HL-60 (cell line): ENCODE data around the gene CFAP73.

Source experiments
- DNase-seq, 2 experiments: peaks; one replicate each; pipeline ENCODE4 v3.0.0-alpha.2; 2010 to 2020; ENCODE audit warnings: low read depth in 1 of 2, low spot score in 1 of 2
- H3K27ac ChIP-seq: fragments of 250-450 bp; sonication (Bioruptor Pico); replicated peaks from 2 replicates; pipeline ENCODE4 v1.5.1; 2020; ENCODE audit warnings: mild to moderate bottlenecking, moderate library complexity
- H3K27me3 ChIP-seq: fragments of 250-450 bp; sonication (Bioruptor Pico); 2 replicates; pipeline ENCODE4 v1.5.1; 2021; ENCODE audit warnings: mild to moderate bottlenecking, moderate library complexity; ENCODE audit not compliant: insufficient read depth, poor library complexity, severe bottlenecking
- H3K4me3 ChIP-seq: replicated peaks from 2 replicates; pipeline ENCODE4 v1.5.1; 2011; ENCODE audit warnings: mild to moderate bottlenecking, control low read depth, low read length; ENCODE audit not compliant: insufficient read depth
- GABPA ChIP-seq: IDR thresholded peaks from 2 replicates; pipeline ENCODE4 v1.6.1; 2012; ENCODE audit warnings: low read depth
- POLR2AphosphoS5 ChIP-seq: IDR thresholded peaks from 2 replicates; pipeline ENCODE4 v1.6.1; 2012; ENCODE audit warnings: low read depth
- SPI1 ChIP-seq: IDR thresholded peaks from 2 replicates; pipeline ENCODE4 v1.6.1; 2012; ENCODE audit warnings: low read depth, mild to moderate bottlenecking, borderline replicate concordance
- TF ChIP-seq, protein P1 (sequence below): IDR thresholded peaks from one replicate; pipeline ENCODE4 v1.5.1; 2011; ENCODE audit warnings: low read length, control low read depth, inconsistent platforms; ENCODE audit not compliant: insufficient read depth
- TF ChIP-seq, protein P2 (sequence below): IDR thresholded peaks from 2 replicates; pipeline ENCODE4 v1.6.1; 2012; ENCODE audit warnings: low read depth; ENCODE audit not compliant: insufficient replicate concordance

CFAP73 gene

DNA sequence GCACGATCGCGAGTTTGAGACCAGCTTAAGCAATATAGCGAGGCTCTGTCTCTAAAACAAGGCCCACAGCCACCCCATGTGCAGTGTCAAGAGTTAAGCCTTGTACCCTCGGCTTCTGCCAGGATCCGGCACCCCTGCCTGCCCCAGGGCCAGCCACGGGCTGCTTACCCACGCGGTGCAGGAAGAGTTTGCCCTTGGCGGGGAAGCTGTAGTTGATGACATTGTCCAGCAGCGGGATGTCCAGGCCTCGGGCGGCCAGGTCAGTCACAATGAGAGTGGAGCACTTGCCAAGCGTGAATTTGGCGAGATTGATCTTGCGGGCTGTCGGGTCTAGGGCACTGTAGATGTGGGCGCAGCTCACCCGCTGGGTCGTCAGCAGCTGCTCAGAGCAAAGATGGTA is 22.7 kb downstream of the CFAP73 start:
- Histone ChIP-seq H3K27ac (no peak overlapping the region), H3K27me3 (no peaks in the 10 kb centered on the region), H3K4me3 (no peak overlapping the region)
- TF ChIP-seq SPI1 (no peak), POLR2AphosphoS5 (no peak), GABPA (no peak)
- TF ChIP-seq, protein P1, sequence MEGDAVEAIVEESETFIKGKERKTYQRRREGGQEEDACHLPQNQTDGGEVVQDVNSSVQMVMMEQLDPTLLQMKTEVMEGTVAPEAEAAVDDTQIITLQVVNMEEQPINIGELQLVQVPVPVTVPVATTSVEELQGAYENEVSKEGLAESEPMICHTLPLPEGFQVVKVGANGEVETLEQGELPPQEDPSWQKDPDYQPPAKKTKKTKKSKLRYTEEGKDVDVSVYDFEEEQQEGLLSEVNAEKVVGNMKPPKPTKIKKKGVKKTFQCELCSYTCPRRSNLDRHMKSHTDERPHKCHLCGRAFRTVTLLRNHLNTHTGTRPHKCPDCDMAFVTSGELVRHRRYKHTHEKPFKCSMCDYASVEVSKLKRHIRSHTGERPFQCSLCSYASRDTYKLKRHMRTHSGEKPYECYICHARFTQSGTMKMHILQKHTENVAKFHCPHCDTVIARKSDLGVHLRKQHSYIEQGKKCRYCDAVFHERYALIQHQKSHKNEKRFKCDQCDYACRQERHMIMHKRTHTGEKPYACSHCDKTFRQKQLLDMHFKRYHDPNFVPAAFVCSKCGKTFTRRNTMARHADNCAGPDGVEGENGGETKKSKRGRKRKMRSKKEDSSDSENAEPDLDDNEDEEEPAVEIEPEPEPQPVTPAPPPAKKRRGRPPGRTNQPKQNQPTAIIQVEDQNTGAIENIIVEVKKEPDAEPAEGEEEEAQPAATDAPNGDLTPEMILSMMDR: no peak
- TF ChIP-seq, protein P2, sequence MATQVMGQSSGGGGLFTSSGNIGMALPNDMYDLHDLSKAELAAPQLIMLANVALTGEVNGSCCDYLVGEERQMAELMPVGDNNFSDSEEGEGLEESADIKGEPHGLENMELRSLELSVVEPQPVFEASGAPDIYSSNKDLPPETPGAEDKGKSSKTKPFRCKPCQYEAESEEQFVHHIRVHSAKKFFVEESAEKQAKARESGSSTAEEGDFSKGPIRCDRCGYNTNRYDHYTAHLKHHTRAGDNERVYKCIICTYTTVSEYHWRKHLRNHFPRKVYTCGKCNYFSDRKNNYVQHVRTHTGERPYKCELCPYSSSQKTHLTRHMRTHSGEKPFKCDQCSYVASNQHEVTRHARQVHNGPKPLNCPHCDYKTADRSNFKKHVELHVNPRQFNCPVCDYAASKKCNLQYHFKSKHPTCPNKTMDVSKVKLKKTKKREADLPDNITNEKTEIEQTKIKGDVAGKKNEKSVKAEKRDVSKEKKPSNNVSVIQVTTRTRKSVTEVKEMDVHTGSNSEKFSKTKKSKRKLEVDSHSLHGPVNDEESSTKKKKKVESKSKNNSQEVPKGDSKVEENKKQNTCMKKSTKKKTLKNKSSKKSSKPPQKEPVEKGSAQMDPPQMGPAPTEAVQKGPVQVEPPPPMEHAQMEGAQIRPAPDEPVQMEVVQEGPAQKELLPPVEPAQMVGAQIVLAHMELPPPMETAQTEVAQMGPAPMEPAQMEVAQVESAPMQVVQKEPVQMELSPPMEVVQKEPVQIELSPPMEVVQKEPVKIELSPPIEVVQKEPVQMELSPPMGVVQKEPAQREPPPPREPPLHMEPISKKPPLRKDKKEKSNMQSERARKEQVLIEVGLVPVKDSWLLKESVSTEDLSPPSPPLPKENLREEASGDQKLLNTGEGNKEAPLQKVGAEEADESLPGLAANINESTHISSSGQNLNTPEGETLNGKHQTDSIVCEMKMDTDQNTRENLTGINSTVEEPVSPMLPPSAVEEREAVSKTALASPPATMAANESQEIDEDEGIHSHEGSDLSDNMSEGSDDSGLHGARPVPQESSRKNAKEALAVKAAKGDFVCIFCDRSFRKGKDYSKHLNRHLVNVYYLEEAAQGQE: no peak
- DNase-seq: no peak

DNA sequence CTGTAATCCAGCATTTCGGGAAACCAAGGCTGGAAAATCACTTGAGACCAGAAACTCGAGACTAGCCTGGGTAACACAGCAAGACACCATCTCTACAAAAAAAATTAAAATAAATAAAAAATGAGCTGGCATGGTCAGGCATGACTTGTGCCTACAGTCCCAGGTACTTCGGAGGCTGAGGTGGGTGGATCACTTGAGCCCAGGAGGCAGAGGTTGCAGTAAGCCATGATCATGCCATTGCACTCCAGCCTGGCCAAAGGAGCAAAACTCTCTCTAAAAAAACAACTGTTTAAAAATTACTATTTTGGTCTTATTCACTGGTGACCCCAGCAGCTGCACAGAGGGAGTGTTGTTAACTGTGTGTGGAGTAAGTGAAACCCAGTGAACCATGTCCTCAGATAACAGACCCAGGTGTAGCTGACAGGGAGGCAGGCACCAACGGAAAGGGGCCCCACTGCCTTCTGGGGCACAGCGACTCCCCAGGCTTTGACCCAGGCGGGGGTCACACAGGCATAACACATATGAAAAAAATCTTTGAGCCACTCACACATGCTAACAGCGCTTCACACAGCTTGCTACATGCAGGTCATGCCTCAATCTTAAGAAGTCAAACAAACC is 23.7 kb downstream of the CFAP73 start:
- Histone ChIP-seq H3K27me3 (no peaks in the 10 kb centered on the region), H3K4me3 (no peak overlapping the region), H3K27ac (no peak overlapping the region)
- TF ChIP-seq, protein P2: no peak
- TF ChIP-seq GABPA (no peak), POLR2AphosphoS5 (no peak)
- no peak for DNase-seq

DNA sequence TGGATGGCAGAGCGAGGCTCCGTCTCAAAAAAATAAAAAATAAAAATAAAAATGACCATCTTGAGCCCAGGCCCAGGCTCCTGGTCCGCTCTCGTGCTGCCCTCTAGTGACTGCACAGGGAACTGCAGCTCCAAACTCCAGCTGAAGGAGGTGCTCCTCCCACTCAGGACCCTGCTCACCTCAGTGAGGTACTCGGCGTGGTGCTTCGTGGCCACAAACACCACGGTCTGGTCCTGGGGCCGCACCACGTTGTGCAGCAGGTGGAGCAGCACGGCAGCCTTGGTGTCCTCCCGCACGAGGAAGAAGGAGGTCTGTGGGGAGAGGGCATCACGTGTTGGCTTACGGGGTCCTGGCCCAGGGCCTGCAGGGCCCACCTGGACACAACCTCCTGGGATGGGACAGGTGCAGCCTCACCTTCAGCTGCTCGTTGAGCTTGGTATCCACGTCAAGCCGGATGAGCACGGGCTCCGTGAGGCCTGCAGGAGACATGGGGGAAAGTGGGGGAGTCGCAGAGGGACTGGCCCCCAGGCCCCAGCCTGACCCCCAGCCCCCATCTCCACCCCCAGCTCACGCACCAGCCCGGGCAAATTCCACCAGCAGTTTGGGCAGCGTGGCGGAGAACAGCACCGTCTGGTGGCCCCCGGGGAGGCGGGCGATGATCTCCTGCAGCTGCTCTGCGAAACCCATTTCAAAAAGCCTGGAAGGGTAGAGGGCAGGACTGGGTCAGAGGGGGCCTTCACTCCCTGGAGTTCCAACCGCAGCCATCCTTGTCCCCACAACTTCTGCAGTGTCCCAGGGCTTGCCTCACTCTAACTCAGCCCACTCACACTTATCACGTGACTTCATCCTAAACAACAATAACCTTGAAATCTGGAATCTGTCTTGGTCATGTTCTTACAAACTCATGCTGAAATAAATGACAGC is 25.2 kb downstream of the CFAP73 start:
- Histone ChIP-seq H3K4me3 (no peak overlapping the region), H3K27me3 (no peaks in the 10 kb centered on the region), H3K27ac (no peak overlapping the region)
- peak in 1 of 2 experiments; percentile 67 for DNase-seq
- TF ChIP-seq POLR2AphosphoS5: peak; percentile 17; the same call in 1 of the 2 replicates
- TF ChIP-seq SPI1: no peak
- TF ChIP-seq, protein P2: no peak
- no peak for TF ChIP-seq GABPA
- TF ChIP-seq, protein P1: peak; percentile 97
